IPS-18c (cell line): ENCODE results near the gene CMYA5.

ENCODE experiments used
- H3K4me3 ChIP-seq: 2 replicates; pipeline ENCODE4 v1.7.0; 2013; ENCODE audit warnings: low read depth, mild to moderate bottlenecking, low read length, moderate library complexity; ENCODE audit not compliant: insufficient read depth
- H3K9me3 ChIP-seq: one replicate; pipeline ENCODE4 v1.6.1; 2013; ENCODE audit warnings: mild to moderate bottlenecking, low read length, moderate library complexity; ENCODE audit not compliant: control insufficient read depth, insufficient read depth

The CMYA5 gene

GRCh38 chr5:79837761-79838551 is 148.3 kb downstream of the CMYA5 start:
- Histone ChIP-seq H3K4me3 (no peak overlapping the region), H3K9me3 (no peaks in the 10 kb centered on the region)

GRCh38 chr5:79840084-79840990 is 150.7 kb downstream of the CMYA5 start:
- no peak overlapping the region for H3K4me3 ChIP-seq
- peaks cover 2% of the 10 kb centered on the region for H3K9me3 ChIP-seq

- no peak overlapping the region for H3K4me3 ChIP-seq
- peaks cover 2% of the 10 kb centered on the region for H3K9me3 ChIP-seq
Observed at GRCh38 chr5:79841172-79841571, 151.5 kb downstream of the CMYA5 start.

GRCh38 chr5:79842006-79842881 is 152.6 kb downstream of the CMYA5 start:
- Histone ChIP-seq H3K4me3 (no peak overlapping the region), H3K9me3 (peaks cover 2% of the 10 kb centered on the region)

GRCh38 chr5:79842991-79843390 is 153.4 kb downstream of the CMYA5 start:
- Histone ChIP-seq H3K9me3 (peaks cover 2% of the 10 kb centered on the region), H3K4me3 (no peak overlapping the region)

GRCh38 chr5:79843450-79844388 is 154.1 kb downstream of the CMYA5 start:
- H3K4me3 ChIP-seq: no peak overlapping the region
- H3K9me3 ChIP-seq: peaks cover 2% of the 10 kb centered on the region

- Histone ChIP-seq H3K4me3 (no peak overlapping the region), H3K9me3 (peaks cover 2% of the 10 kb centered on the region)
Observed at GRCh38 chr5:79844571-79844970, 154.9 kb downstream of the CMYA5 start.

- Histone ChIP-seq H3K9me3 (peaks cover 2% of the 10 kb centered on the region), H3K4me3 (no peak overlapping the region)
Observed at GRCh38 chr5:79845448-79846197, 156.0 kb downstream of the CMYA5 start.

GRCh38 chr5:79846198-79846521 is 156.5 kb downstream of the CMYA5 start:
- Histone ChIP-seq H3K4me3 (no peak overlapping the region), H3K9me3 (peaks cover 2% of the 10 kb centered on the region)

GRCh38 chr5:79847561-79847960 is 157.9 kb downstream of the CMYA5 start:
- Histone ChIP-seq H3K4me3 (no peak overlapping the region), H3K9me3 (peaks cover 2% of the 10 kb centered on the region)

- H3K9me3 ChIP-seq: no peaks in the 10 kb centered on the region
Observed at GRCh38 chr5:79849061-79849460, 159.4 kb downstream of the CMYA5 start.

More at GRCh38 chr5:79849061-79849460, 159.4 kb downstream of the CMYA5 start:
- H3K4me3 ChIP-seq: no peak overlapping the region
